T-helper 1 cell (primary cell): Measurements from ENCODE around the gene KCNJ6.
A peak's percentile ranks its signal among the peaks of the same experiment; 100 is the strongest.

Experiments
- DNase-seq, 5 donors: peaks; one replicate each; pipeline ENCODE4 v3.0.0-alpha.2; 2012 to 2020

The KCNJ6 gene

DNA sequence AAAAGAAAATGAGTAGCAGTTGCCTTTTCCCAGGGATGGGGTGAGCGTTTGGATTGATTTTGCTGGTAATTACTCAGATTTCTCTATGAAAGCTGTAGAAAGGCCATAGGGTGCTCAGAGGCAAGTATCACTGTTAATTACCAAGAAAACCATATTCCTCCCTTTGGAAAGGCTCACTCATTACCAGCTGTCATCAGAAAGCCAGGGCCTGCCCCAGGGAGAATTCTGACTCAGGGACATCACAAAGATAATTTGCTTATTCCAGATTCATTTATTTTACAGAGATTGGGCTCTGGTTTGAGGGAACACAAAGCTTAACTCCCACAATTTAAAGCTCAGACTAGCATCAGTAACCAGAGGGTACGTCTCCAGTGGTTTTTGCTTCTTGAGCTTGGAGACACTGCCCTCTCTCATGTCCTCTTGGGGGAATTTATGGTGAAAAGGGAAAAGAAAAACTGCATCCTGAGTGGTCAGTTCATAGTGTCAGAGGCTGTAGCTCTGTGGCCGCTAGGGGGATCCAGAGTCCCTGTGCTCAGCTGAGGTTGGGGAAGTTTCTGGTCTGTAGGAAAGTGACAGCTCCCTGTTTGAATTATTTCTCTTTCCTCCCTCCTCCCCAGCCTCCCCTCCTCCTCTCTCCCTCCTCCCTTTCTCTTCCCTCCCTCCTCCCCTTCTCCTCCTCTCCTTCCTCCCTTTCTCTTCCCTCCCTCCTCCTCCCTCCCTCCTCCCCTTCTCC is 204.3 kb downstream of the KCNJ6 start:
- peak in 1 of 5 donors; percentile 17 for DNase-seq

DNA sequence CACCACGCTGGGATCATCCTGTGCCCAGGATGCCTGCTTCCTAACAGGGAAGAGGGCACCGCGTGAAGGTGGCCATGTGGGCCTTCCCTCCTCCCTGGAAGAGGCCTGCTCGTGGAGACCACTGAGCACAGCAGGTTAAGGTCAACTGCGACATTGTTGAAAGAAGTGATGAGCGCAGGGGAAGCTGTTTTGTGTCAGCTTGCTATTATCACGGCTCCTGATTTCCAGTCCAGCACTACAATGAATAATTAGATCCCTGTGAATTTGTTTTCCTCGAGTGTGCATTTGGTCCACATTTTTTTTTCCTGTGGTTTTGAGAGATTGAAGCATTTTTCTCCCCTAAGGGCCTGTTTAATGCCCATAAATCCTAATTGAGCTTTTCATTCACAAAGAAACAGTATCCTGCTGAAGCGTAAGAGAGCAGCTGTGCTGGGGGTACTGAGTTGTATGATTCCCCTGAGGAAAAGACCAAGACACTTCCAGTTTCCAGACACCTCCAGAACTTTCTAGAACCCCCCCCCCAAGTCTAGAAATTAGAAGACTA is 204.9 kb downstream of the KCNJ6 start:
- DNase-seq: no peak

- DNase-seq: no peak
Measured at GRCh38 chr21:37710546-37711285, 205.5 kb downstream of the KCNJ6 start.

- DNase-seq: no peak
Measured at GRCh38 chr21:37704751-37705150, 211.5 kb downstream of the KCNJ6 start.

- no peak for DNase-seq
Measured at GRCh38 chr21:37702241-37702640, 214.0 kb downstream of the KCNJ6 start.

GRCh38 chr21:37700641-37701202 is 215.5 kb downstream of the KCNJ6 start:
- DNase-seq: peak in 1 of 5 donors; percentile 41

- no peak for DNase-seq
Measured at GRCh38 chr21:37699024-37699775, 217.1 kb downstream of the KCNJ6 start.

DNA sequence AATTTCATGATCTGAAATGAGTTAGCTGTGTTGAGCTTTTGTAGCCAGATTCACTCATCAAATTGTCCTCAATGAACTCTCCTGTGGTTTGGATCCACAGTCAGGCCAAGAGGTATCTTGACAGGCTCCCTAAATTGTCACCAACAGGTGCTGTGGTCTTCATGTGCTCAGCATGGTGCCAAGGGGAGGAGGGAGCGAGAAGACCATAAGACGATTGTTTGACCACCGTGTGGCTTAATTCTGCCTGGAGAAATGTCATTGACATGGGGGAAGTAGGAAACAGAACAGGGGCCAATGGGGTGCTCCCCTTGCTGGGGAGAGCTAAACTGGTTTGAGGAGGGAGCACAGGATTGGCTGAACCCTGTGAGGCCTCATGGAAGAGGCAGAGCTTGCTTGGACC is 219.3 kb downstream of the KCNJ6 start:
- DNase-seq: no peak

GRCh38 chr21:37695111-37695510 is 221.1 kb downstream of the KCNJ6 start:
- no peak for DNase-seq

DNA sequence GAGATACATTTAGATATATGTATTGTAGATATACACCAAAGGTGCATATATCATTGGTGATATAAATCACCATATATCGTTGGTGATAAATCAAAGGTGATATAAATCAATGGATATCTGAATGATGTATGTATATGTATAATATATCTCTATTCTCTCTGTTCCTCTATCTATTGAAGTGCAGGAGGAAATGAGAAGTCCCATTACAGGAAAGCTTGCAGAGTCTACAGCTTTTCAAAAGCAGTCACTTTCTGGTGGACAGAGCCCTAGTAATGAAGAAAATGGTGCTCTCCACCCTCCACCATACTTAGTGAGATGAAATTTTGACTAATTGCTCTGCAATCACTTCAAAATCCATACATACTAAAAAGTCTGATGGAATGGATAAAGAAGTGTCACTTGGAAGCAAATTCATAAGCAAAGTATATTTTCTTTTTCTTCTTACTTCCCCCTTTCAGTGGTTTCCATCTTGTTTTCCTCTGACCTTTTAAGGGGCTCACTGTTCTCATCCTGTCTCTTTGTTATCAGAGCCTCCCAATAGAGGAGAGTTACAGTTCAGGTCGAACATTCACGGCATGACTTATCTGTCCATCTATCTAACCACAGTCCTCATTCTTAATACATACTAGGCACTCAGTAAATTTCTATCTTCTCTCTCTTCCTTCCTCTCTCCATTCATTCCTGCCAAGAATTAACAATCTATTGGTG is 227.2 kb downstream of the KCNJ6 start:
- no peak for DNase-seq

DNA sequence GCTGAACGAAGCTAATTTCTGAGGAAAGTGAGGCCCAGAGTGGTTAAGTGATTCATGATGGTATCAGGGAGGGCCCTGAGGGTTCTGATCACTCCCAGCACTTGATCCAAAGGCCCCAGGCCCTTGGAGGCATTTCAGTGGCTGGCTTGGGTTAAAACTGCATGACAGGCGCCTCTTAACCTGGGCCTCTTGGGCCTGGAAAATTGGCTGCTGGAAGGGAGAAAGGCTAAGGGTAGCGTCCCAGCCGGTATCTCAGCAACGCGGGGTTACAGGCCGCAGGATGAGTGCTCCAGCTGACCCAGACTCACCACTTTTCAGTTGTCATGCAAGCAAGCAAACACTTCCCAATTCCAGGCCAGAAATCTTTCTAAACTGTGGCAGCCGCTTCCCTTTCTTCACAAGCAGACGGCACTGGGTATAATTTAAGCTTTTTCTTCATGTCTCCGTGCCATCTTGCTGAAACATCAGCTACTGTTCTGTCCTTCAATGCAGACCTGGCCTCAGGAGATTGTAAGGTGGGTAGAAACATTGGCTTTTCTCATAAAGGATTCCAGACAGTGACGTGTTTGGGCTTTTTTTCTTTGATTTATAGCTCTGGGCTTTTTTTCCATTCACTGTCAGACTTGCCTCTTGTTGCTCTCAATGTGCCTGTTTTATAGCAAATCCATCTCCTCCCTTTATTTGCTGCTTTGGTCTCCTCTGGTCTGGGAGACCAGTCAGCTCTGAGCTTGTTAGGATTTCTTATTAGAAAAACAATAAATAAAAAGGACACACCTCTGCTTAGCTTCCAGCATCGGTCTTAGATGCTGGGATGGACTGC is 229.1 kb downstream of the KCNJ6 start:
- no peak for DNase-seq

GRCh38 chr21:37684547-37684946 is 231.7 kb downstream of the KCNJ6 start:
- DNase-seq: no peak

- no peak for DNase-seq
Measured at GRCh38 chr21:37684115-37684493, 232.2 kb downstream of the KCNJ6 start.

GRCh38 chr21:37683396-37684114 is 232.7 kb downstream of the KCNJ6 start:
- DNase-seq: no peak

DNA sequence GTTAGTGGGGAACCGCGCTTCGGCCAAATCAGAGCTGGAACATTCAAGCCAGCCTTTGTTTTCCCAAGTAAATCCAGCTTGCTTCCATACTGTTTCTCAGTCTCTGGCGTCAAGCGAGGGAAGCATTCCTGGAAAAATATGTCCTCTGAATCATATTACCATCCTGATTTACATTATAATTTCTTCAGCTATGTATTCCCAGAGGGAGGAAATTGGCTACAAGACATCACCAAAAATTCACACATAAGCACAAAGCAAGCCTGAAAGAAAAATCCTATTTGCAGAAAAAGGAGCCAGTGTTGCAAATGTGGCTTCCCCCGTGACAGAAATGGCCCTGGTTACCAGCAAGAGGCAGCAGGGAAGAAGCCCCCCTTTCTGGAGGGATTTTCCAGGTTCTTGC is 233.3 kb downstream of the KCNJ6 start:
- DNase-seq: no peak

GRCh38 chr21:37677006-37677405 is 239.3 kb downstream of the KCNJ6 start:
- DNase-seq: no peak

DNA sequence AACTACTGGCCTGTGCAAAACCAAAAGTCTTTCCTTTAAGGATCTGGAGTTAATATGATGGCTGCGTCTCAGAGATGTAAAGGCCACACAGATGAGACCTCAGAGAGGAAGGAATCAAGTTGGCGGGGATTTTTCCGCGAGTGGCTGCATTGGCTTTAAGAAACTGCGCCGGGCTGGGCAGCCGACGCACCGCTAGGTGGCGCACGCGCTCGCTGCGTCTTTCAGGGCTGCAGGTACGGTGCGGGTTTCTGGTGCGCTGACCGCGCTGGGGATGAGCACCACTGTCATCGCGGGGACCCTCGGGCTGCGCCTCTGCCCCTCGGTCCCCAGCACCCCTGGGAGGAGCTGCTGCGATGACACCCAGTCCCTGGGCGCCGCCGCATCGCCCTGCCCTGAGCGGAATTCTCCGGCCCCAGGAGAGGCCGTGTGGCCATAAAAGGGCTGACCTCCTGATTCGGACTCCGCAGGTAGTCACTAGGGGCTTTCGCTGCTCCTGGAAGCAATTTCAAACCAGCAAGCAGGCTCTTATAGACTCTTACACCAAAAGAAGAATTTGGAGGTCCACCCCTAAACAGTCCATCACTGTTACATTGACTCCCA is 241.0 kb downstream of the KCNJ6 start:
- peak in 3 of 5 donors; percentile 23 to 33 (median 32) for DNase-seq

DNA sequence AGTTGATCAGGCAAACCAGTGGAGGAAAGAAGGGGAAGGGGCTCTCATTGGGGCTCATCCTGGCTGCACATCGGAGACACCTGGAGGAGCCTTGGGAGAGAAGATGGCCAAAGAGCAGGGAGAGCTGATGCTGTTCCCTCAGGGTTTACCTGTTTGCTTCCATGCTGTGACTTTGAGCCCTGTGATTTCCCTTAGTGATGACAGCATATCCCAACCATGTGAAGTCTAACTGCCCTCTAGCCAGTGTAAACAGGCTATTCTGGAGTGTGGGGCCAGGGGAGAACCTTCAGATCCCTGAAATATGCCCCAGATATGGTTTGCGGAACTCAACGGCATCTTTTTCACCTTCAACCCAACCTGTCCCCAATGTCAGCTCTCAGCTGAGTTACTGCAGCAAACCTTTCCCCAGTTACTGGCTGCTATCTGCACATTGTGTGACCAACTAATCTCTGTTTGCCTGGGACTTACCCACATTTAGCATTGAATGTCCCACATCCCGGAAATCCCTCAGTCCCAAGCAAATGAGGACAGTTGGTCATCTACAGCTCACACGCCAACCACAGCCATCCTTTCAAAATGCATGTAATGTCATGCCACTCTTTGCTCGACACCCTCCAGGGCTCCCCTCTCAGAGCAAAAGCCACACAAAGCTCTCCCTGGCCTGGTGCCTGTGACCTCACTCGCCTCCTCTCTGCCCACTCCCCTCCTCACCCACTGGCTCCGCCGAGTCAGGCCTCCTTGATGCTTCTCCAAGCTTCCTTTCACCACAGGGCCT is 242.3 kb downstream of the KCNJ6 start:
- no peak for DNase-seq

GRCh38 chr21:37671381-37671780 is 244.9 kb downstream of the KCNJ6 start:
- no peak for DNase-seq
